GM12864 (cell line): ENCODE measurements around the gene NOD1.

ENCODE experiments used
- DNase-seq: peaks from one replicate; pipeline ENCODE4 v3.0.0-alpha.2; 2011; ENCODE audit warnings: low read depth
- H3K4me3 ChIP-seq: 2 replicates; pipeline ENCODE4 v1.5.1; 2011; ENCODE audit warnings: mild to moderate bottlenecking, low read depth, low read length, control low read depth
- CTCF ChIP-seq: IDR thresholded peaks from 2 replicates; pipeline ENCODE4 v1.5.1; 2011; ENCODE audit warnings: low read depth, mild to moderate bottlenecking, moderate library complexity, low read length, control low read depth, inconsistent platforms; ENCODE audit errors: missing control alignments

NOD1 gene

GRCh38 chr7:30464231-30464671 lies 14.3 kb downstream of the NOD1 start:
- no peak for TF ChIP-seq CTCF
- no peak overlapping the region for H3K4me3 ChIP-seq
- DNase-seq: no peak

GRCh38 chr7:30463405-30464145 lies 15.0 kb downstream of the NOD1 start:
- DNase-seq: peak; percentile 18
- H3K4me3 ChIP-seq: no peak overlapping the region
- TF ChIP-seq CTCF: no peak

- no peak overlapping the region for H3K4me3 ChIP-seq
- DNase-seq: no peak
- no peak for TF ChIP-seq CTCF
These were observed 16.4 kb downstream of the NOD1 start for GRCh38 chr7:30462179-30462578.

GRCh38 chr7:30460246-30460633 lies 18.3 kb downstream of the NOD1 start:
- TF ChIP-seq CTCF: no peak
- no peak overlapping the region for H3K4me3 ChIP-seq
- DNase-seq: no peak

- DNase-seq: no peak
- H3K4me3 ChIP-seq: no peak overlapping the region
These were observed 18.9 kb downstream of the NOD1 start for GRCh38 chr7:30459591-30460245.

GRCh38 chr7:30458311-30458710 lies 20.3 kb downstream of the NOD1 start:
- no peak for TF ChIP-seq CTCF

More at GRCh38 chr7:30459591-30460245, 18.9 kb downstream of the NOD1 start:
- no peak for TF ChIP-seq CTCF

More at GRCh38 chr7:30458311-30458710, 20.3 kb downstream of the NOD1 start:
- DNase-seq: no peak
- no peak overlapping the region for H3K4me3 ChIP-seq
